Breast epithelium (tissue), 4 donors: ENCODE data around the gene CFAP97D1. TPM values are rescaled to one million over a fixed set of nuclear protein-coding genes. Genes with fewer than 3 reads are reported as not detected.

Experiments used
- DNase-seq, 2 donors: peaks; one replicate each; pipeline ENCODE4 v3.0.0-alpha.2; 2019; ENCODE audit warnings: low spot score in 2 of 2
- H3K27ac ChIP-seq, 2 donors: fragments of 200-600 bp; sonication (generic) in 1 of 2; one replicate each; pipeline ENCODE4 v1.5.1; 2016 to 2019; ENCODE audit warnings: mild to moderate bottlenecking in 1 of 2
- H3K27me3 ChIP-seq, 2 donors: fragments of 200-600 bp; sonication (generic) in 1 of 2; one replicate each; pipeline versions ENCODE4 v1.5.1 to v1.6.0; 2017 to 2019; ENCODE audit warnings: control low read depth in 1 of 2, mild to moderate bottlenecking in 1 of 2
- H3K36me3 ChIP-seq: fragments of 200-600 bp; one replicate; pipeline ENCODE4 v1.5.1; 2019
- H3K4me1 ChIP-seq, 2 donors: fragments of 200-600 bp; sonication (generic); one replicate each; pipeline ENCODE4 v1.5.1; 2016 to 2019; ENCODE audit warnings: control low read depth in 1 of 2
- H3K4me3 ChIP-seq, 3 donors: fragments of 200-600 bp; sonication (generic); 1 replicate in 2 of 3; 2 replicates in 1 of 3; pipeline ENCODE4 v1.5.1; 2016 to 2019; ENCODE audit warnings: mild to moderate bottlenecking in 3 of 3, moderate library complexity in 2 of 3
- H3K9me3 ChIP-seq, 2 donors: fragments of 200-600 bp; sonication (generic) in 1 of 2; one replicate each; pipeline ENCODE4 v1.5.1; 2016 to 2019; ENCODE audit warnings: control low read depth in 1 of 2
- POLR2A ChIP-seq: fragments of 450-650 bp; IDR thresholded peaks from one replicate; pipeline ENCODE4 v1.6.1; 2016; ENCODE audit warnings: antibody characterized with exemption, mild to moderate bottlenecking, moderate library complexity
- POLR2AphosphoS5 ChIP-seq, 3 donors: sonication (generic); formaldehyde crosslinking; IDR thresholded peaks; one replicate each; pipeline ENCODE4 v1.6.1; 2017; ENCODE audit warnings: antibody characterized with exemption in 3 of 3
- intact Hi-C: fragments of 100-400 bp; cut with DNase I; formaldehyde crosslinking; loops from one replicate; pipeline ENCODE4 v1.15.1; 2023; ENCODE audit warnings: low total_unique reads
- total RNA-seq, 3 donors: library from RNA; depleted of rRNA; stranded (reverse); fragments of >200 nt; gene quantifications; one replicate each; pipeline ENCODE4 v1.1.0, GENCODE V29; 2016
- TF ChIP-seq, protein P1 (sequence below), 3 donors: fragments of 450-650 bp; IDR thresholded peaks; one replicate each; pipeline ENCODE4 v1.5.1; 2016 to 2017; ENCODE audit warnings: antibody characterized with exemption in 3 of 3, mild to moderate bottlenecking in 3 of 3, moderate library complexity in 3 of 3

Gene CFAP97D1
- total RNA-seq, 3 donors from 2014 or later, result 0.16 TPM; not detected in 2

DNA sequence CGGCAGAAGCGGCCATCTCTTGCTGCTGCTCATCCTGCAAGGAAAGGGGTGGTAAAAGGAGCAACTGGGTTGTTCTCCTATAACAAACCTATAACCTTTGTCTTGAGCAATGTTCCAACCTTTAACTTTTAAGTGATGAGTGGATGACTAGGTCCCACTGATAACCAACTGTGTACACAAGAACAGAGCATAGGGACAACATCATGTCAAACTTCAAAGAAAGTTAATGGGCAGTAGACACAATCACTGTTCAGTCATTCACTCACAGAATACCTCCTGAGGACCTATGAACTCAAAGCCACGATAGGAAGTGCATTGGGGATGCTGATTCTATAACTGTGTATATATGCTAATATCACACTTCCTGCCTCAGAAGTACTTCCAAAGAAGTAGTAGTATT lies 21.6 kb downstream of the CFAP97D1 start:
- Histone ChIP-seq H3K9me3 (no peaks in the 10 kb centered on the region), H3K4me1 (no peaks in the 10 kb centered on the region), H3K27ac (no peak overlapping the region), H3K27me3 (no peaks in the 10 kb centered on the region), H3K36me3 (no peaks in the 10 kb centered on the region), H3K4me3 (no peak overlapping the region)
- TF ChIP-seq POLR2AphosphoS5 (IDR thresholded peaks at IDR 0.05), result no peak
- TF ChIP-seq POLR2A, result no peak
- TF ChIP-seq, protein P1, sequence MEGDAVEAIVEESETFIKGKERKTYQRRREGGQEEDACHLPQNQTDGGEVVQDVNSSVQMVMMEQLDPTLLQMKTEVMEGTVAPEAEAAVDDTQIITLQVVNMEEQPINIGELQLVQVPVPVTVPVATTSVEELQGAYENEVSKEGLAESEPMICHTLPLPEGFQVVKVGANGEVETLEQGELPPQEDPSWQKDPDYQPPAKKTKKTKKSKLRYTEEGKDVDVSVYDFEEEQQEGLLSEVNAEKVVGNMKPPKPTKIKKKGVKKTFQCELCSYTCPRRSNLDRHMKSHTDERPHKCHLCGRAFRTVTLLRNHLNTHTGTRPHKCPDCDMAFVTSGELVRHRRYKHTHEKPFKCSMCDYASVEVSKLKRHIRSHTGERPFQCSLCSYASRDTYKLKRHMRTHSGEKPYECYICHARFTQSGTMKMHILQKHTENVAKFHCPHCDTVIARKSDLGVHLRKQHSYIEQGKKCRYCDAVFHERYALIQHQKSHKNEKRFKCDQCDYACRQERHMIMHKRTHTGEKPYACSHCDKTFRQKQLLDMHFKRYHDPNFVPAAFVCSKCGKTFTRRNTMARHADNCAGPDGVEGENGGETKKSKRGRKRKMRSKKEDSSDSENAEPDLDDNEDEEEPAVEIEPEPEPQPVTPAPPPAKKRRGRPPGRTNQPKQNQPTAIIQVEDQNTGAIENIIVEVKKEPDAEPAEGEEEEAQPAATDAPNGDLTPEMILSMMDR (IDR thresholded peaks at IDR 0.05), result no peak
- intact Hi-C loops, result no loop called here
- no peak for DNase-seq

DNA sequence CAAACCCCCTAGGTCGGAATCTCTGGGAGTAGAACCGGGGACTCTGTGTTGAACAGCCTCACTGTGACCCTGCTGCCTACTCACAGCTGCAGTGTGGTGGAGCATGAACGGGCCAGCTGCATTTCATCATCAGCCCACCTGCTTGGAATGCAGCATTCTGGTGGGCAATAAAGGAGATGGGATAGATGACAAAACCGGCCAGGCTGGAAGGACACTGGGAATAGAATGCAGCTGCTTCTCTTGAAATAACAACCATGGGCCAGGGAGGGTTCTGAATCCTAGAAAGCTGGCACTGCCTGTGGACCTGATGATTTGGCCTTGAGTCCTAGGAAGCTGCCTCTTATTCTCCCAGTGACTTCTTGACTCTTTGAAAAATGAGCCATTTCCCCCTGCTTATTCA lies 23.5 kb downstream of the CFAP97D1 start:
- TF ChIP-seq POLR2AphosphoS5 (IDR thresholded peaks at IDR 0.05) (no peak), POLR2A (no peak)
- TF ChIP-seq, protein P1 (IDR thresholded peaks at IDR 0.05), result no peak
- Histone ChIP-seq H3K9me3 (no peaks in the 10 kb centered on the region), H3K27ac (no peak overlapping the region), H3K36me3 (no peaks in the 10 kb centered on the region), H3K4me1 (no peaks in the 10 kb centered on the region), H3K27me3 (no peaks in the 10 kb centered on the region), H3K4me3 (no peak overlapping the region)
- no peak for DNase-seq
- intact Hi-C loops, result no loop called here

DNA sequence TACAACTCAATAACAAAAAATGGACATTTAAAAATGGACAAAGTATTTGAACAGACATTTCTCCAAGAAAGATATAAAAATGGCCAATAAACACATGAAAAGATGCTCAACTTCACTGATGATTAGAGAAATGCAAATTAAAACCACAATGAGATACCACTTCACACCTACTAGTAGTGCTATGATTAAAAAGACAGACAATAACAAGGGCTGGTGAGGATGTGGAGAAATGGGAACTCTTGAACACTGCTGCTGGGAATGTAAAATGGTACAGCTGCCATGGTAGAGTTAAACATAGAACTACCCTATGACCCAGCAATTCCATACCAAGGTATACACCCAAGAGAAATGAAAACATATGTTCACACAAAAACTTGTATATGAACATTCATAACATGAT lies 24.9 kb downstream of the CFAP97D1 start:
- Histone ChIP-seq H3K27ac (no peak overlapping the region), H3K4me3 (no peak overlapping the region), H3K9me3 (no peaks in the 10 kb centered on the region), H3K36me3 (no peaks in the 10 kb centered on the region), H3K27me3 (no peaks in the 10 kb centered on the region), H3K4me1 (no peaks in the 10 kb centered on the region)
- TF ChIP-seq, protein P1 (IDR thresholded peaks at IDR 0.05), result no peak
- no peak for DNase-seq
- intact Hi-C loops, result no loop called here

DNA sequence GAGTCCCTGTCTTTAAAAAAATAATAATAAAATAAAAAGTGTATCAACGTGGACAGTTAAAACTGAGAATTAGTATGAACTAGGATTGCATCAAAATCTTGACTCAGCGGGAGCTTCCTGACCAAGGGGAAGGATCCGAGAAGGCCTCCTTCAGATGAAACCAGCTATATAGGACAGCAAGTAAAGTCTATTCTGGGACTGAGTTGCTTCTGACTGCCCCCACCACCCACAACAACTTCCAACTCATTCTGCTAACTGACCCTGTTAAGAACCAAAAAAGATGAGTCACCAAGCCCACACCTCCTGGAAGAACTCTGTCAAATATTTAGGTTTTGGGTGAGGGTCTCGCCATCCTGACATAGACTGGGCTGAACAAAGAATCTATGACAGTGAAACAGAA lies 27.8 kb downstream of the CFAP97D1 start:
- Histone ChIP-seq H3K4me3 (no peak overlapping the region), H3K36me3 (no peaks in the 10 kb centered on the region)
- intact Hi-C loops, result no loop called here

GRCh38 chr17:43809121-43809520 lies 28.9 kb downstream of the CFAP97D1 start:
- H3K4me3 ChIP-seq, result no peak overlapping the region
- H3K27me3 ChIP-seq, result no peaks in the 10 kb centered on the region
- no peaks in the 10 kb centered on the region for H3K4me1 ChIP-seq
- H3K27ac ChIP-seq, result no peak overlapping the region
- no peaks in the 10 kb centered on the region for H3K36me3 ChIP-seq
- intact Hi-C loops, result no loop called here
- DNase-seq, result no peak
- H3K9me3 ChIP-seq, result no peaks in the 10 kb centered on the region
- no peak for TF ChIP-seq POLR2AphosphoS5 (IDR thresholded peaks at IDR 0.05)
- TF ChIP-seq POLR2A, result no peak

More for the DNA sequence above, 27.8 kb downstream of the CFAP97D1 start:
- H3K27ac ChIP-seq, result no peak overlapping the region
- TF ChIP-seq POLR2AphosphoS5 (IDR thresholded peaks at IDR 0.05) (no peak), POLR2A (no peak)
- TF ChIP-seq, protein P1 (IDR thresholded peaks at IDR 0.05), result no peak
- DNase-seq, result no peak
- H3K27me3 ChIP-seq, result no peaks in the 10 kb centered on the region
- H3K9me3 ChIP-seq, result no peaks in the 10 kb centered on the region
- no peaks in the 10 kb centered on the region for H3K4me1 ChIP-seq

GRCh38 chr17:43810226-43810715 lies 30.0 kb downstream of the CFAP97D1 start:
- no peaks in the 10 kb centered on the region for H3K9me3 ChIP-seq
- no peaks in the 10 kb centered on the region for H3K36me3 ChIP-seq
- no peak overlapping the region for H3K27ac ChIP-seq
- H3K4me1 ChIP-seq, result no peaks in the 10 kb centered on the region
- no peak for DNase-seq
- TF ChIP-seq, protein P1 (IDR thresholded peaks at IDR 0.05), result no peak
- TF ChIP-seq POLR2AphosphoS5 (IDR thresholded peaks at IDR 0.05), result no peak
- TF ChIP-seq POLR2A, result no peak
- intact Hi-C loops, result no loop called here
- no peaks in the 10 kb centered on the region for H3K27me3 ChIP-seq
- H3K4me3 ChIP-seq, result no peak overlapping the region
